Loucy (cell line): Measurements from ENCODE around the gene KPNA4.

Experiments
- CTCF ChIP-seq: fragments of 200-600 bp; sonication (generic); conservative IDR thresholded peaks from 2 replicates; pipeline ENCODE4 v1.5.1; 2014; ENCODE audit warnings: mild to moderate bottlenecking, antibody characterized with exemption, low read length
- EZH2phosphoT487 ChIP-seq: fragments of 200-600 bp; IDR thresholded peaks from 2 replicates; pipeline ENCODE4 v1.6.1; 2018; ENCODE audit warnings: antibody characterized with exemption, mild to moderate bottlenecking, moderate library complexity, borderline replicate concordance

DNA sequence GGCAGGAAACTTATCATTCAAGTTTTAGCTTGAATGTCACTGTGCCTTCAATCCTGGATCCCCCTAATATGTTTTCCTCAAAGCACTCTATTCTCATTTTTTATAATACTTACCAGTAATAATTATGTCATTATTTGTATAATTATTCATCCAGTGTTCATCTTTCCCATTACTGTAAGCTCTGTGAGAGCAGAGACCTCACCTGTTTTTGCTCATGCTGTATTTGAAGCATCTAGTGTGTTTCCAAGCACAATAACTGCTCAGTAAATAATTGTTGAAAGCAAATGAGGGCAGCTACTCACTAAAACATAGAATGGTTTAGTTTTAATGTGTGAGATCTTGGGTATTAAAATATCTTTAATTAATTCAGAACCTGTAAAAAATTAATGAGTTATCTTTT is 36.9 kb upstream of the KPNA4 start:
- TF ChIP-seq CTCF (no peak), EZH2phosphoT487 (no peak)
